ENCODE results near the gene DDAH1.

GRCh38 chr1:85504417-85504816, 39.5 kb upstream of the DDAH1 start:
- TF ChIP-seq, protein P1, sequence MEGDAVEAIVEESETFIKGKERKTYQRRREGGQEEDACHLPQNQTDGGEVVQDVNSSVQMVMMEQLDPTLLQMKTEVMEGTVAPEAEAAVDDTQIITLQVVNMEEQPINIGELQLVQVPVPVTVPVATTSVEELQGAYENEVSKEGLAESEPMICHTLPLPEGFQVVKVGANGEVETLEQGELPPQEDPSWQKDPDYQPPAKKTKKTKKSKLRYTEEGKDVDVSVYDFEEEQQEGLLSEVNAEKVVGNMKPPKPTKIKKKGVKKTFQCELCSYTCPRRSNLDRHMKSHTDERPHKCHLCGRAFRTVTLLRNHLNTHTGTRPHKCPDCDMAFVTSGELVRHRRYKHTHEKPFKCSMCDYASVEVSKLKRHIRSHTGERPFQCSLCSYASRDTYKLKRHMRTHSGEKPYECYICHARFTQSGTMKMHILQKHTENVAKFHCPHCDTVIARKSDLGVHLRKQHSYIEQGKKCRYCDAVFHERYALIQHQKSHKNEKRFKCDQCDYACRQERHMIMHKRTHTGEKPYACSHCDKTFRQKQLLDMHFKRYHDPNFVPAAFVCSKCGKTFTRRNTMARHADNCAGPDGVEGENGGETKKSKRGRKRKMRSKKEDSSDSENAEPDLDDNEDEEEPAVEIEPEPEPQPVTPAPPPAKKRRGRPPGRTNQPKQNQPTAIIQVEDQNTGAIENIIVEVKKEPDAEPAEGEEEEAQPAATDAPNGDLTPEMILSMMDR (IDR thresholded peaks at IDR 0.05): no peak
- TF ChIP-seq POLR2A (IDR thresholded peaks at IDR 0.05): no peak

Measured in vagina (tissue), 2 donors.